SH-SY5Y (cell line): ENCODE data around the gene WWOX.

Experiments
- GATA2 ChIP-seq: IDR thresholded peaks from 2 replicates; pipeline ENCODE4 v1.6.1; 2011; ENCODE audit warnings: mild to moderate bottlenecking, low read depth, low read length
- GATA3 ChIP-seq: IDR thresholded peaks from 2 replicates; pipeline ENCODE4 v1.6.1; 2011; ENCODE audit warnings: low read depth, mild to moderate bottlenecking, low read length, moderate library complexity

WWOX gene

DNA sequence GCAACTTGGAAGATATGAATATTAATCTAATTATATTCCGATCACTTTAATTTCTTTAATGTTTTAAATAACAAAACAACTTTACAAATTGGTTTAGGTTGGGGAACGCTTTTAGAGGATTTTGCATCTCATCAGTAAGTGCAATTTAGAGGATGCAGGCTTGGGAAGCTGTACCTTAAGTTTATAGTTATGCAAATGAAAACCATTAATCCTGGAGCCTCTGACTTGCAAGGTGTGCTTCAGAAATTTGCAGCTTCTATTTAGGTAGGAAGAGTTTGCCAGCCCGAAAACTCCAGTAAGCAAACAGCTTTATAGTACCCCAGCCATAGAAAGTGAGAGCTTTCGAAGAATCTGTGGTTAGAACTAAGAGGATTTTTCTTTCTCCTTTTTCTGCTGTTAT lies 954.1 kb downstream of the WWOX start:
- TF ChIP-seq GATA2 (no peak), GATA3 (no peak)

DNA sequence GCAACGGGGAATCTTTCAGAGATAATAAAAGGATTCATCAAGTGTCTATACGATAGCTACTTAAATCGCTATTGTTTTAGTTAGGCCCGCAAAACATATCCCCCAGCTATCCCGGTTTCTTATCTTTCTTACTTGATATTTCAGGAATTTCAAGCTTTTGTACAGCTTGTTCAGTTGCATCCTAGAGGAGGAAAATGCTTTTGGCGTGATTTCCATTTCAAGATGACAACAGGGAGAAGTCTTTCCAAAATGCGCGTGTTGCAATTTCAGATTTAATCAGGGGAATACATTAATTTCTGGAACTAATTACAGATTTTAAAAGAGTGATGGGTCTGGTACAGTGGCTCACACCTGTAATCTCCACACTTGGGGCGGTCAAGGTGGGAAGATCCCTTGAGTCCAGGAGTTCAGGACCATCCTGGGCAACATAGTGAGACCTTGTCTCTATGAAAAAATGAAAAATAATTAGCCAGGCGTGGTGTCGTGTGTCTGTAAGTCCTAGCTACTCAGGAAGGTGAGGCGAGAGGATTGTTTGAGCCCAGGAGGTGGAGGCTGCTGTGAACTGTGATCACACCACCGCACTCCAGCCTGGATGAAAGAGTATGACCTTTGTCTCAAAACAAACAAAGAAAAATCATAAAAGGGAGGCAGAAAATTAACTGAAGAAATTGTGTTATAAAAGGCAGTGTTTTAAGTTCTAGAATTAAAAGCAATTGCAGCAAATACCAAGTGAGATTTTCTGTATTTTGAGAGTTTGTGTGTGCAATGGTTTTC lies 954.9 kb downstream of the WWOX start:
- no peak for TF ChIP-seq GATA3
- TF ChIP-seq GATA2: no peak

DNA sequence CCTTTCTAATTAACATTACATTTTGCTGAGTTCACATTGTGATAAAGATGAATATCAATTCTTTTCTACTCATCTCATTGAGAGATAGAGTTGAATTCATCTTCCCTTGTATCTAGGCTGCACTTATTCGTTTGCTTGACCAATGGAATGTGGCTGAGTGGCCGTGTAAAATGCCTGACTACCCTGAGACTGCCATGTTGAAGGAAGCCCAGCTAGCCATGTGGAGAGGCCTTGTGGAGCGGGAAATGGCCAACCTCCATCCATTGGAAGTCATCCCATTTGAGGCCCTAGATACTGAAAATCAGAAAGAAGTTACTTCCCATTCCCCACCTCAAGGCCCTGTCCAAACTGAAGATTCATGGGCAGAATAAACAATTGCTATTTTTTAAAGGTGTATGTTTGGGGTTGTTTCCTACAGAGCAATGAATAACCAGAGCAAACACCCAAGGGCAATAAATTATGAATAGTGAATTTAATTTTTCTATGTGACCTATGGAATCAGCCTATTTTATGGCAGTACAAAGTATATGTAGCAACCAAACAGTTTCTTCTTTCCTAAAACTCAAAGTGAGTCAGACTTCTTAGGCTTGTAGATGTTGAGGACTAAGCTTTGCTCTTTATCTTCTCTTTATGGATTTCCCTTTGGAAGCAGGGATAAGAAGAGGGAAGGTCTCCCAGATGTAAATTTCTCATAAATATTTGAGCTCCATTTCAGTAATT lies 956.0 kb downstream of the WWOX start:
- TF ChIP-seq GATA2 (no peak), GATA3 (no peak)

DNA sequence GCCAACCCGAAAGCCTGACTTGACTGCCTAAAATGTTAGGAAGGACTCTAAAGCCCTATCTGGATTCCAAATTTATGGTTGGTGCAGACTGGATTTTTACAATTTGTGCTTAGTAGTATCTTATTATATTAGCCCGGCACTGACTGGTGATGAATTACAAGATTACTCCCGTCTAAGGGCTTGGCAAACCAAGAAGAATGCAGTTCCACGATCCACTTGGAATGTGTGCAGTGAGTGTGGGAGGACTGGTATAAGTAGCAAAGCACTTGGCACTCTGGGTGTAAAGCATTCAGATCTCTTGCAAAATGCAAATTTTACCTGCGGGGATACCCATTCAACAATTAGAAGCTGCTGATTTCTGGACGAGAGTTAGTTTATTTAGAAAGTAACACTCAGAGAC lies 961.7 kb downstream of the WWOX start:
- no peak for TF ChIP-seq GATA3
- no peak for TF ChIP-seq GATA2

DNA sequence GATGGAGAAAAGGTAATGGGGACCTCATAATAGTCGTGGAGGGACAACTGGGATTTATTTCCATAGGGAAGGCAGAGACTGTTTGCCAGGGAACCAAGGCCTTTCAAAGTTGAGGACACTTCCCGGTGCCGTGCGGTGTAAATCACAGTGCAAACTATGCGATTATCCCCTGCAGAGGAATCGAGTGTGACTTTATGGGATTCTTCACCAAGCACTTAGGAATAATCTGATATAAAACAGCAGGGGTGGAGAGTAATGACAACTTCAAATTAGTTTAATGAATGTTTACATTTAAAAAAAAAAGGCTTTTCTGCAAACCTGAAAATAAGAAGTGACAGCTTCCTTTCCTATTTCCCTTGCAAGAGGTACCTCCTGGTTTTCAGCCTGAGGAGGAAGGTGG lies 962.9 kb downstream of the WWOX start:
- TF ChIP-seq GATA2 (no peak), GATA3 (no peak)

DNA sequence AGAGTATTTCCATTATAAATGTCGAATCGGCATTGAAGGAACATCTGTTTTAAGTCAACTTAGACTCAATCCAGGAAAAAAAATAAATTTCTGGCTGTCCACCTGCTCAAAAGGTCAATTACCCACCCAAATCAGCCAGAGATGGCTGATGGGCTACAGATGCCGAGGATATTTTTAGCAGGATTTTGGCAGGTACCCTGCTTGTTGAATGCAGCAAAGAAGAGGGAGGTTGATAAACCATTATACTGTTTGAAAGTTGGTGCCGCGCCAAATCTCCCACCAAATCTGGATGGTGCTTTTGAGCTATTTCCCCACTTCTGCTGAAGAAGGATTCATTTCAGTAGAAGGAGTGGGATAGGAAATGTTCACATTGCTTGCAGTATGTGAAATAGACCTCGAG lies 963.4 kb downstream of the WWOX start:
- TF ChIP-seq GATA2: no peak
- TF ChIP-seq GATA3: no peak

DNA sequence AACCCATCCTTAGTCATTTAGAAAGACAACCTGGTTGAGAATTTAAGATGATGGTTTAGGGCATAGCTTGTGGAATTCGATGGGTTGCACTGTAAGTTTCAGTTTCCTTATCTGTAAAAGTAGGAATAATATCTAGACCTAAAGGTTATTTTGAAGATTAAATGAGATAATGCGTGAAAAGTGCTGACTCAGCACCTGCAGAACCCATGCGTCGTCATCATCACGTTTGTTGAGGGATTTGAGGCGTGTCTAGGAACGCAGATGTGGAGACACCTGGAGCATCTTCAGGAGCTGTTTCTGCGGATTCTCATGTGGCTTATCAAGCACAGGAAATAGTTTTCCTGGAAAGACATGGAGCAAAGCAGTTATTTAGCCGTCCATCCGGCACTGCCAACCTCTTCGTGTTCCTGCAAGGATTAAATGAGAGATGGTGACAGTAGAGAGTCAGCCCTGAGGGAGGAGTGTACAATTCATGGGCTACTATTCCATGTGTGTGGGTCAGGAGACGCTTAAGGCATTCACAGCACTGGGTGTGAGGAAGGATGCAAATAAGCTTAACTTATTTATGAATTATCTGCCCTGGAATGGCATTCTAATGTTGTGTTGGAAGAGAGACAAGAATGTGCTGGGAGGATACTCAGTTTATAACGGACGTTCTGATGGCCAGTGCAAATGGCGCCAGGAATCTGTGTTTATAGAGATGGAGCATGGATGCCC lies 965.0 kb downstream of the WWOX start:
- no peak for TF ChIP-seq GATA3
- TF ChIP-seq GATA2: no peak

DNA sequence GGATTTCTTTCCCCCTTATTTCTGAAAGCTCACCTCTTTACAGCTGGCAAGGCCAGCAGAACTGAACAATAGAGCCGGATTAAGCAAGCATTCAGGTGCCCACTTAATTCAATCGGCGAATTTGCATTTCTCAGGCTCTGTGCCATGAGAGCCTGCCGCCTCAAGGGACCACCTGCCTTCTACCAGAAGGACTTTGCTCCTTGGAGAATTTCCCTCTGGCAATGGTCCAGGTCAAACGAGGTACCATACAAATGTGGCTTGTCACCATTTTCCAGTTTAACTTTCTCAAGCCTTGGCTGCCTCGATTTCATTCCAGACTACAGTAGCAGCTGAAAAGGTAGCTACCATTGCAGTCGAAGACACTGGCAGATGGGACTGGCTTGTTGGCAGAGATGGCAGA lies 967.1 kb downstream of the WWOX start:
- TF ChIP-seq GATA3 (no peak), GATA2 (peak; percentile 10; the same call in 1 of the 2 replicates)

DNA sequence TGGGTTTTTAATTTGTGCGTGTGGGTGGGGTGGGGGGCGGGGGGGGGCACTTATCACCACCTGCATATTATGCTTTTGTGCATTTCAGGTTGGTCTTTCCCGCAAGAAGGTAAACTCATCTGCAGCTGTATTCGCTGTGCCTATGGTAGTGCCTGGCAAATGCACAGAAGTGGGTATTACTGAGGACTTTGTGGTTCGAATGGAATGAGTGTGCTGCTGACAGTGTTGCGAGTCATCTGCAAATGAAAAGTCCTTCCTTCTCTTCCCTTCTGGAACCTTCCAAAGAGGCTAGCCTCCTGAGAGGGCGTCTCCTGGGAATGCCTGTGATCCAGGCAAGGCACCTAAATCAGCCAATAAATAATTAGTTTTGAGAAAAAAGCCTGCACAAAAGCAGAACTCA lies 968.1 kb downstream of the WWOX start:
- TF ChIP-seq GATA3 (no peak), GATA2 (no peak)

DNA sequence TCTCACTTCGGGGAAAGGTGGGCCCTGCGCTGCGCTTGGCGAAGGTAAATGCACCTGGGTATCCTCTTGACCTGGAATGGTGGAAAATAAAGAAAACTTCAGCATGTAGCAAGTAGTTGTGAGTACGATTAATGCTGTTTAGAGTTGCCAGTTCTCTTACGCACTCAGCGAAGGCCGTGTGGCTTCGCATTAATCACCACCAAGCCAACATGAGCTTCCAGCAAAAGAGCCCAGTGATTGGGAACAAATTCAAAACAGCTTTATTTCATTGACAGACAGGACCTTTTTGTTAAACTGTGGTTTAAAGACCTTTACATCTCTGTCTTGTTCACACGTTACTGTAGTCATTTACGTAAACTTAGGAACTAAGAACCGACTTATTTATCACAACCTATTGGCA lies 969.7 kb downstream of the WWOX start:
- TF ChIP-seq GATA2: no peak
- no peak for TF ChIP-seq GATA3

DNA sequence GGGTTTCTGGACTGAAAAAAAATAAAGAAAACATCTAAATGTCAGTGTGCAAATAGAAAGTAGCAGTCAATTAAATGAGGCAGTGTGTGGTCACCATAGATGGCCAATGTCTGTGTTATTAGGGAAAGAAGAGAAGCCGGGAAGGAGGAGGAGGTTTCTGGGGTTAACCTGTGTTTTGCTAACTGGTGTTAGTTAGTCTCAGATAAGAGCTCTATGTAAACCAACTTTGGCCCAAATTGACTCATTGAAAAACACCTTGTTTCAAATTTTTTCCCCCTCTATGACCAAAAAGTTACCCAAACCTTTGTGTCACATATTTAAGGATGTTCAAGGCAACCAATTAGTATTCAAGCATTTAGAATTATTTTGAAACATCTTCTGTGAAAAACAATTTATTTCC lies 970.2 kb downstream of the WWOX start:
- no peak for TF ChIP-seq GATA3
- TF ChIP-seq GATA2: no peak

DNA sequence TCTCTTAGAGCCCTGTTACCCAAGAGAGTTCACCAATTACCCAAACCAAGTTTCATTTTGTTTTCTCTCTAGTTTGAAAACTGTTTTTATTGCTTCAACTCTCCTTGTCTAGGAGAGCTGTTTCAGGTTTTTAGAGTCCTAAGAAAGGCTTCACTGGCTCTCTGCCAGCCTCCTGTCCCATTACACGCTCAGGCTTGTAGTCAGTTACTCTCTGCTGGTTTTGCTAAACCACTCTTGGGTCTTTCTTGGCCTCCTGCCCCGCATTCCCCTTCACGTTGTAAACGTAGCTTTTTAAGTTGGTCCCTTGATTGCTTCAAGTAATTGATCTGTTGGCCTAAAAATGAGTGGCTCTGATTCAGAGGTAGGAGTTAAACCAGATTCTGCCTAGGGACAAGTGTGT lies 972.0 kb downstream of the WWOX start:
- TF ChIP-seq GATA2: no peak

DNA sequence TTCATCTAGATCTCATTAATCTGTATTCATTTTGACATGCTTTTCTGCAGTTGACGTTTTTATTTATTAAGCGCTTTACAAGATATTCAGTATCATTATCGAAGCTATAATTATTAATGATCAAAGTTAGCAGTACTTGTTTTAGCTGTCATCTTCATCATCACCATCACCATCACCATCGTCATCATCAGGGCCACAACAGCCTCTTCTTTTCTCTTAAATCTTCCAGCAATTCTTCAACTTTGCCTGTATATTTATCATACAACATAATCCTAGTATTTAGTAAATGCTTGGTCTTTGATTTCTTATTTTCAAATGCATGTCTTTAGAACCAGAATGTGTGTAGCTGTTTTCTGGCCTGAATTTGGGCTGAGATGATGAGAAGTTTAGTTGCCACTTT lies 973.1 kb downstream of the WWOX start:
- TF ChIP-seq GATA3 (no peak), GATA2 (no peak)

DNA sequence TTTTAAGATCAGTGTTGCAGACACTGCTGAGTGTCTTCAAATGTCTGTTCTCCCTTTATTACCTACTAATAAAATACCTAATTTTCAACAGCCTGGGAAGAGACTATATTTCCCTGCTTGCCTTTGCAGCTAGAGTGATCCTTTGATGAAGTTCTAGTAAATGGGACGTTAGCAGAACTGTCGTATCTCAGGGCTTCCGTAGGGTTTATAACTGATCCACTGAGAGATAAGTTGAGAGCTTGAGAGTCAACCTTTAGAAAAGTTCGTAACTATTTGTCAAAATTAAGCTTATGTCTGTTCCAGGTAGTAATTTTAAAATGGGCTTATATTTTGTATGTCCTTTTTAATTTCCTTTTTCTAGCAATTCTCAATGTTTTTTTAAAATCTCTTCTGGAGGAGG lies 974.1 kb downstream of the WWOX start:
- TF ChIP-seq GATA2 (no peak), GATA3 (no peak)

DNA sequence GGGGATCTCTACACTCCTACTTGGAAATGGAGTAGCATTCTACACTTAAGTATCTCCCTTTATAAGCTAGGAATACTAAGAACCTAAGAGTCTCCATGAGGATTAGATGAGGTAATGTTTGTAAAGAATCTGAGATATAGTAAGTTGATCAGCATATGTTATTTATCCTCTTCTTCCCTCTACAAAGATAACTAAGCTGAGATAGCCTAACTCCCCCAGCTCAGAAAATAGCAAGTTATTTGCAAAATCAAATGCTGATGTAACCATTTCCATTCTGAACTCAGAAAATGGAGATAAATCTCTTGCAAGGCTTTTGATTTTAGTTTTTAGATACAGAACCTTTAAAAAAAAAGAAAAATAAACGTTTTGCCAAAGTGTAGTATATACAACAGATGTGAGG lies 975.1 kb downstream of the WWOX start:
- TF ChIP-seq GATA3: no peak
- TF ChIP-seq GATA2: no peak

DNA sequence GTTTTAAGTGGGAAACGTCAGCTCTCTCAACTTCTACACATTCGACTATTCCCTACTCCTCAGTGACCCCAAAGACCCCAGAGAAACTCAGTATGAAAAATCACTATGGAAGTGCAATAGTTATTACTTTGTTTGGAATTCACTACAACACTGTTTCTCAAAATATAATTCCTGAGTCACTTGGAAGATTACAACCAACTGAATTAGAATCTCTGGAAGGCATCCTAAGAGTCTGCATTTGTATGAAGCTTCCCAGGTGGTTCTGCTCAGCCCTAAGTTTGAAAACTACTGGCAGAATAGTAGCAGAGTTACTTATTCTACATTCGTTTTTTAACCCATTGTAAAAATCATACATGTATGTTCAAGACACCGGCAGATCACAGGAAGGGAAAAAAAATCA lies 975.5 kb downstream of the WWOX start:
- TF ChIP-seq GATA3 (no peak), GATA2 (no peak)
